Measurements from ENCODE around the gene FUT7.
"Not testable (repeated sequence)": the region's sequence is repeated elsewhere in the genome, so short reads cannot be mapped to it uniquely, and the experiment has no call there.

Gene FUT7

GRCh38 chr9:137049544-137050449 lies 17.9 kb upstream of the FUT7 start:
- DNase-seq (ENCODE audit: low read depth) = no peak

DNA sequence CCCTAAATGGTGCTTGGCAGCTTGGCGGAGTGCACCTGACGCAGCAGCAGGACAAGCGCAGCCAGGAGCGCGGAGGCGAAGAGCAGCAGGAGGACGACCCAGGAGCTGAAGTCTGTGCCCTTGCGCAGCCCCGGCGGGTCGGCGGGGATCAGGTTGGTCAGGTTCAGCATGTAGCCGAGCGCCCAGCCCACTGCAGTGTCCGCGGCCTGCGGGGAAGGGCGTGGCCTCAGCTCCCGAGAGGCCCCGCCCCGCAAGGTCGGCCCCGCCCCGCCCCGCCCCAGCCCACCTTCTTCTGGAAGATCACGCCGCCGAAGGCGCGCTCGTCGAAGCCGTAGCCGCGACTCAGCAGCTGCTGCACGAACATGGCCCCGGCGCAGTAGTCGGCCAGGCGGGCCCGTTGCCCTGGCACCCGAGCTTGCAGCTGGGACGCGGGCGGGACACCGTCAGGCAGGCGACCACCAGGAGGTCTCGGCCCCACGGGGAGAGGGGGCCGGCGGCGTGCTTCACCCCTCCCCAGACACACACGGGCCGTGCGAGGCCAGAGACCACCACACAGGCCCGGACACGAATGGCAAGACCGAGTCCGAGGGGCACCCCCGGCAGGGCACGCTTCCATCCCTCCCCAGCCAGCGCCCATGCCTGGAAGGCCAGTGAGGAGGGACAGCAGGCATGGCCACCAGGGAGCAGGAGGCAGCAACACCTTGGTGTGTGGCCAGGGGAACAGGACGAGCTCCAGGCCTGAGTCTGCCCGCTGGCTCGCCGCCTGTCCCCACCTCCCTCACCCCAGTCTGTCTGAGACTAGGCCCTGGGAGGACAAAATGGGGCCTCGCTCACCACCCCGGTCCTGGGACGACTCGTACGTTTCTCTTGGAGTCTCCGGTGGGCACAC lies 17.0 kb upstream of the FUT7 start:
- no peak for DNase-seq (ENCODE audit: low read depth)

- peak; percentile 57 for DNase-seq (ENCODE audit: low read depth)
Observed at GRCh38 chr9:137046088-137046787, 14.3 kb upstream of the FUT7 start, which contains the start of gene NPDC1. TSS of gene NPDC1 (minus strand) at chr9:137046177. CDS start at chr9:137045989, 188 bp downstream.

DNA sequence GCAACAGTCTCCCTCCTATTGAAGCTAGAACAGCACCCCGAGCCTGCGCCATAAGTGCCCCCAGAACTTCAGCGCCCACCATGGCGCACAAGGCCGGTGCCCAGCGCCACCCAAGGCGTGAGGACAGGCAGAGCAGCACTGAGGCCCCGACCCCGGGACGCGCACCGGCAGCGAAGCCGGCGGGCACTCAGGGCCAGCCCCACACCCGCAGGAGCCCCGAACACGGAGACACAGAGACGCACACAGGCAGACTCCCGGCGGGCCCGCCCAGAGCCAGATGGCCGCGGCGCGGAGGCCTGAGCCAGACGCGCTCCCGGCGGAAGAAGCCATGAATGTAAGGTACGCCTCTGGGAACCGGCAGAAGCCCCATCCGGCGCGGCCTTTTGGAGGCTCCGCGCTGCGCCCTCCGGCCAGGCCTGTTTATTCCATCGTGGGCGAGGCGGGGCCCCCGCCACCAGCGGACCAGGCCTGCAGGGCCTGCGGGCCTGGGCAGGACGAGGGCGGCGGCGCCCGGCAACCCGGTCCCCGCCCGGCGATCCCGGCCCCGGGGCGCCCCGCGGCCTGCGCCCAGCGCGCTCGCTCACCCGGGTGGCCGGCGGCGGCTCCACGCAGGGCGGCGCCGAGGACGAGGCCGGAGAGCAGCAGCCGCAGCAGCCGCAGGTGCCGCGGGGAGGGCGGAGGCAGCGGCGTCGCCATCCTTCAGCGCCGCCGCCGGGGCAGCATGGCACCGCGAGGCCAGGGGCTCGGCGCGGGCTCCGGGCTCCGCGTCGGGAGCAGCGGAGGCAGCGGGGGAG lies 13.6 kb upstream of the FUT7 start:
- DNase-seq (ENCODE audit: low read depth) = no peak

GRCh38 chr9:137044502-137045177 lies 12.8 kb upstream of the FUT7 start:
- DNase-seq (ENCODE audit: low read depth) = no peak

GRCh38 chr9:137044037-137044436 lies 12.1 kb upstream of the FUT7 start:
- no peak for DNase-seq (ENCODE audit: low read depth)

DNA sequence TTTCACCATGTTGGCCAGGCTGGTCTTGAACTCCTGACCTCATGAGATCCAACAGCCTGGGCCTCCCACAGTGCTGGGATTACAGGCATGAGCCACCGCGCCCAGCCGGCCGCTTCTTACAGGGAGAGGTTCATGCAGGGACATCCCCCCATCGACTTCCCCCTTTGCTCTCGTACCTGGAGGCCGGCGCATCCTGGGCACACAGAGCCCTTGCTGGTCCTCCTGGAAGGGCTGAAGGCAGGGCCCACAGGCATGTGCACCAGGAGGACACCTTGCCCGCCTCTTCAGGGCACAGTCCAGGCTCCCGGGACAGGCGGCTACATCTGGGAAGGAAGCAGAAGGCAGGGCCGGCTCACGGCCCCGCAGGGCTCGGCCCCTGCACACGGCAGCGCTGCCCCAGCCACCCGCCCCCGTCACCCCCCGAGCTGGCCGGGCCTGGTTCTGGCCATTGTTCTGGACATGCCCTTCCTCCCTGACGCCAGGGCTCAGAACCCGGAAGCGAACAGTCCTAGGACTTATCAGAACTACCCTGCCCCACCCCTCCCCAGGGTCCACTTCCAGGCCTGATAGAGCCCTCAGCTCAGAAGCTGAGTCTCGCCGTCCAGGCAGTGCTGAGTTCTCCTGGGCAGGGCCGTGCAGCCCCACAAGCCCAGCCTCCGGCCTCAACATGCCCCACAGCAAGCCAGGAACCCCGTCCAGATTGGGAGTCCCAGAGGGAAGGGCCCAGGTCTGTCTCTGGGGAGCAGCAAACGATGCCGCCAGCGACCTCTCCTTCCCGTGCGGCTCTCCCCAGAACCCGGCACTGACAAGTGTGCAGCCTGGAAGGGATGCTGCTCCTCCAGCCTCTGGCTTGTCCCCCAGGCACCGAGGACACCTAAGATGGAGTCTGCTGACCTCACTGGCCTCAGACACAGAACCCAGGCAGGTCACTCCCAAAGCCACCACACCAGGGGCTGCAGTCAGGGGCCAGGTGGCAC lies 11.2 kb upstream of the FUT7 start:
- no peak for DNase-seq (ENCODE audit: low read depth)

GRCh38 chr9:137041124-137041523 lies 9.2 kb upstream of the FUT7 start:
- no peak for DNase-seq (ENCODE audit: low read depth)

- no peak for DNase-seq (ENCODE audit: low read depth)
Observed at GRCh38 chr9:137040568-137040967, 8.7 kb upstream of the FUT7 start.

GRCh38 chr9:137039611-137040366 lies 7.9 kb upstream of the FUT7 start:
- no peak for DNase-seq (ENCODE audit: low read depth)

GRCh38 chr9:137038916-137039315 lies 7.0 kb upstream of the FUT7 start:
- no peak for DNase-seq (ENCODE audit: low read depth)

DNA sequence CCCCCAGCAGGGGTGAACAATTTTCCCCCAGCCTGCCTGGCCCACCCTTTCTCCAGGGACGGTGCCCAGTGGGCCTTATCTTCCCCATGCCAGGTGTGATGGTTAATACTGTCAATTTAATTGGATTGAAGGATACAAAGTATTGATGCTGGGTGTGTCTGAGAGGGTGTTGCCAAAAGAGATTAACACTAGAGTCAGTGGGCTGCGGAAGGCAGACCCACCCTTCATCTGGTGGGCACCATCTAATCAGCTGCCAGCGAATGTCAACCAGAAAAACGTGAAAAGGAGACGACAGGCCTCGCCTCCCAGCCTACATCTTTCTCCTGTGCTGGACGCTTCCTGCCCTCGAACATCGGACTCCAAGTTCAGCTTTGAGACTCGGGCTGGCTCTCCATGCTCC lies 5.6 kb upstream of the FUT7 start:
- DNase-seq (ENCODE audit: low read depth) = no peak

- DNase-seq (ENCODE audit: low read depth) = no peak
Observed at GRCh38 chr9:137037035-137037434, 5.1 kb upstream of the FUT7 start.

DNA sequence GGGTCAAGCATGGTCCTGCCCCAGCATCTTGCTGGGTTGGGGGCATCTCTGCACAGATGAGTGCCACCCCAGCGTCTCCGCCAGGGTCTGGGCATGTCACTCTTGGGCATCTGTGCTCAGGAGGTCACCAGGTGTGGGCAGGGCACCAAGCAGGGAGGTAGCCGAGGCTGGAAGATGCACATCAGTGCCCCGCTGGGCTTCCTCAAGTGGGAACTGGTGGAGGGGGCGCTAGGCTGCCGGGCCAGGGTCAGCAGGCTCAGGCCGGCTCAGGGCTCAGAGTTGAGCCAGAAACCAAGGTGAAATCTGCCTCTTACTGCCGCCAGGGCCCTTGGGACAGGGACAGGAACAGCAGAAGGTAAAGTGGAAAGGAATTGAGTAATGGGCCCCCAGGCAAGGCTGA lies 4.0 kb upstream of the FUT7 start:
- no peak for DNase-seq (ENCODE audit: low read depth)

DNA sequence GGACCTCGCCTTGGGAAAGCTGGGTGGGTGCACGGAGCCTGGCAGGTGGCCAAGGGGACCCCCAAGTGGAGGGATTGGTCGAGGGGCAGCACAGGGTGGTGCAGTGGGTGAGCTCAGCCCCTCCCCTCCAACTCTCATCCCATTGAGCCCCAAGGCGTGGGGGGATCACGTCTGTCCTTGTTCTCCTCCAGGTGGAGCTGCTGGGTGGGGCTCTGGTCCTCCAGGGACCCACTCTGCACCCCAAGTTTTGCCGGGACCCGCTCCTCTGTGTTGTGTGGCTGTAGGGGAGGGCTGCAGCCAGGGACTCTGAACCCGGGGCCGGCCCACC lies 3.6 kb upstream of the FUT7 start:
- no peak for DNase-seq (ENCODE audit: low read depth)

GRCh38 chr9:137034709-137035506 lies 3.0 kb upstream of the FUT7 start:
- DNase-seq (ENCODE audit: low read depth) = peak; percentile 73

- no peak for DNase-seq (ENCODE audit: low read depth)
Observed at GRCh38 chr9:137034039-137034708, 2.3 kb upstream of the FUT7 start.

DNA sequence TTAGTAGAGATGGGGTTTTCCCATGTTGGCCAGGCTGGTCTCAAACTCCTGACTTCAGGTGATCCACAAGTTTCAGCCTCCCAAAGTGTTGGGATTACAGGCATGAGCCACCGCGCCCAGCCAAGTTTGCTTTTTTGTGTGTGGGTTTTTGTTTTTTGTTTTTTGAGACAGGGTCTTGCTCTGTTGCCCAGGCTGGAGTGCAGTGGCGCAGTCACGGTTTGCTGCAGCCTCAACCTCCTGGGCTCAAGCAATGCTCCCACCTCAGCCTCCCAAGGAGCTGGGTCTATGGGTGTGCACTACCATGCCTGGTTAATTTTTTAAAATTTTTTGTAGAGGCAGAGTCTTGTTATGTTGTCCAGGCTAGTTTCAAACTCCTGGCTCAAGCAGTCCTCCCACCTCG lies 1.6 kb upstream of the FUT7 start:
- not testable (repeated sequence) for DNase-seq (ENCODE audit: low read depth)

All from stimulated activated CD8-positive, alpha-beta memory T cell treated with anti-CD3 and anti-CD28 coated beads, Interleukin-12 subunit alpha, Interleukin-12 subunit beta, amount 100 ng/mL, for 4 hours (primary cell).